ENCODE measurements around the gene TK1. TPM values are rescaled to one million over a fixed set of nuclear protein-coding genes. Genes with fewer than 3 reads are reported as not detected.

TK1 gene
- total RNA-seq, 1 experiment from 2014 or later: 190 TPM

GRCh38 chr17:78180083-78180482 lies 6.8 kb downstream of the TK1 start:
- peaks cover 97% of the 10 kb centered on the region for H3K36me3 Mint-ChIP-seq (ENCODE audit: insufficient read depth, unreplicated experiment)
- POLR2A ChIA-PET: no interaction called here
- CTCF ChIA-PET: no interaction called here

GRCh38 chr17:78179372-78179771 lies 7.5 kb downstream of the TK1 start:
- DNase-seq: no peak
- no peak for TF ChIP-seq CTCF (IDR thresholded peaks at IDR 0.05; ENCODE audit: insufficient read depth in 1 of 2, low read depth in 1 of 2, low read length in 1 of 2, severe bottlenecking in 1 of 2, unreplicated experiment in 1 of 2)
- H3K4me1 ChIP-seq: no peaks in the 10 kb centered on the region; the same call in 1 of the 2 replicates
- intact Hi-C loops (cut with micrococcal nuclease; ENCODE audit: unreplicated experiment): no loop called here
- no peak overlapping the region for H3K4me3 Mint-ChIP-seq (ENCODE audit: unreplicated experiment)
- H3K27me3 Mint-ChIP-seq (ENCODE audit: insufficient read depth, unreplicated experiment): no peaks in the 10 kb centered on the region
- no peaks in the 10 kb centered on the region for H3K9me3 Mint-ChIP-seq (ENCODE audit: unreplicated experiment)
- no TSS peak for BruUV-seq (replicated peaks)
- H3K27ac Mint-ChIP-seq (ENCODE audit: unreplicated experiment): peak overlapping the region; percentile 75
- H3K4me1 Mint-ChIP-seq (ENCODE audit: low read depth, unreplicated experiment): peaks cover 6% of the 10 kb centered on the region
- H3K36me3 Mint-ChIP-seq (ENCODE audit: insufficient read depth, unreplicated experiment): peaks cover 97% of the 10 kb centered on the region
- H3K36me3 ChIP-seq (ENCODE audit: control insufficient read depth, insufficient read depth, low read length): peaks cover 2% of the 10 kb centered on the region
- H3K9me3 ChIP-seq: no peaks in the 10 kb centered on the region
- no peak overlapping the region for H3K4me3 ChIP-seq (ENCODE audit: low read depth, low read length)
- POLR2A ChIA-PET: no interaction called here
- no peaks in the 10 kb centered on the region for H3K27me3 ChIP-seq (replicated peaks; ENCODE audit: control insufficient read depth, insufficient read depth, low read length)
- CTCF ChIA-PET: interaction anchor here (0.6 kb wide), 1 partner anchor 10 kb away, joined by 3 read pairs; no protein-coding TSS in a partner anchor

More at GRCh38 chr17:78180083-78180482, 6.8 kb downstream of the TK1 start:
- DNase-seq: no peak
- BruUV-seq (replicated peaks): no TSS peak
- Histone ChIP-seq H3K4me1 (peaks cover 3% of the 10 kb centered on the region; the same call in 1 of the 2 replicates), H3K9me3 (no peaks in the 10 kb centered on the region), H3K4me3 (ENCODE audit: low read depth, low read length) (no peak overlapping the region), H3K27me3 (replicated peaks; ENCODE audit: control insufficient read depth, insufficient read depth, low read length) (no peaks in the 10 kb centered on the region), H3K36me3 (ENCODE audit: control insufficient read depth, insufficient read depth, low read length) (peaks cover 2% of the 10 kb centered on the region)
- intact Hi-C loops (cut with micrococcal nuclease; ENCODE audit: unreplicated experiment): no loop called here
- no peak overlapping the region for H3K27ac Mint-ChIP-seq (ENCODE audit: unreplicated experiment)
- H3K4me1 Mint-ChIP-seq (ENCODE audit: low read depth, unreplicated experiment): peaks cover 13% of the 10 kb centered on the region
- no peaks in the 10 kb centered on the region for H3K27me3 Mint-ChIP-seq (ENCODE audit: insufficient read depth, unreplicated experiment)
- H3K4me3 Mint-ChIP-seq (ENCODE audit: unreplicated experiment): no peak overlapping the region
- no peaks in the 10 kb centered on the region for H3K9me3 Mint-ChIP-seq (ENCODE audit: unreplicated experiment)
- no peak for TF ChIP-seq CTCF (IDR thresholded peaks at IDR 0.05; ENCODE audit: insufficient read depth in 1 of 2, low read depth in 1 of 2, low read length in 1 of 2, severe bottlenecking in 1 of 2, unreplicated experiment in 1 of 2)

- BruUV-seq (replicated peaks): no TSS peak
- peaks cover 14% of the 10 kb centered on the region; the same call in 1 of the 2 replicates for H3K4me1 ChIP-seq
- no peak overlapping the region for H3K4me3 Mint-ChIP-seq (ENCODE audit: unreplicated experiment)
These were observed 10.3 kb downstream of the TK1 start for GRCh38 chr17:78176548-78177025.

More at GRCh38 chr17:78176548-78177025, 10.3 kb downstream of the TK1 start:
- H3K9me3 Mint-ChIP-seq (ENCODE audit: unreplicated experiment): no peaks in the 10 kb centered on the region
- peak overlapping the region; percentile 75 for H3K27ac Mint-ChIP-seq (ENCODE audit: unreplicated experiment)
- POLR2A ChIA-PET: interaction anchor here (0.9 to 1.3 kb wide), 3 partner anchors 10 to 48 kb away, joined by 3 to 4 read pairs (median 4); partner anchors contain the start of genes TK1 and TMC6
- no peaks in the 10 kb centered on the region for H3K9me3 ChIP-seq
- peaks cover 2% of the 10 kb centered on the region for H3K36me3 ChIP-seq (ENCODE audit: control insufficient read depth, insufficient read depth, low read length)
- H3K36me3 Mint-ChIP-seq (ENCODE audit: insufficient read depth, unreplicated experiment): peaks cover 98% of the 10 kb centered on the region
- H3K27me3 ChIP-seq (replicated peaks; ENCODE audit: control insufficient read depth, insufficient read depth, low read length): no peaks in the 10 kb centered on the region
- CTCF ChIA-PET: interaction anchor here (0.6 to 2.5 kb wide), 9 partner anchors 11 to 92 kb away, joined by 3 to 15 read pairs (median 4); partner anchors contain the start of genes AFMID and TK1
- DNase-seq: peak in 1 of 2 experiments; percentile 79
- peak; percentile 85 to 86 for TF ChIP-seq CTCF (IDR thresholded peaks at IDR 0.05; ENCODE audit: insufficient read depth in 1 of 2, low read depth in 1 of 2, low read length in 1 of 2, severe bottlenecking in 1 of 2, unreplicated experiment in 1 of 2)
- no peaks in the 10 kb centered on the region for H3K27me3 Mint-ChIP-seq (ENCODE audit: insufficient read depth, unreplicated experiment)
- intact Hi-C loops (cut with micrococcal nuclease; ENCODE audit: unreplicated experiment): loop anchor here (1.0 kb wide), 1 partner anchor 64 kb away; no protein-coding TSS in a partner anchor
- H3K4me1 Mint-ChIP-seq (ENCODE audit: low read depth, unreplicated experiment): peaks cover 24% of the 10 kb centered on the region
- no peak overlapping the region for H3K4me3 ChIP-seq (ENCODE audit: low read depth, low read length)
